Astrocyte (in vitro differentiated cells and primary cell): ENCODE data around the gene CTXND1. TPM values are rescaled to one million over a fixed set of nuclear protein-coding genes. Genes with fewer than 3 reads are reported as not detected.
A peak's percentile ranks its signal among the peaks of the same experiment; 100 is the strongest.

Source experiments
- DNase-seq: peaks from one replicate; pipeline ENCODE4 v3.0.0-alpha.2; 2010; ENCODE audit warnings: low read depth
- FAIRE-seq: peaks from 2 replicates; lab custom pipeline; 2011; peaks lifted over from hg19 to GRCh38; lab: Jason Lieb, UNC
- H2AFZ ChIP-seq: 2 replicates; pipeline ENCODE4 v1.6.0; 2012; ENCODE audit warnings: low read depth, low read length, inconsistent platforms
- H3K27ac ChIP-seq: 2 replicates; pipeline ENCODE4 v1.5.1; 2011; ENCODE audit warnings: low read depth, low read length, inconsistent platforms
- H3K27me3 ChIP-seq: 2 replicates; pipeline ENCODE4 v1.6.0; 2011; ENCODE audit warnings: low read length, inconsistent platforms; ENCODE audit not compliant: insufficient read depth
- H3K36me3 ChIP-seq: 2 replicates; pipeline ENCODE4 v1.5.1; 2011; ENCODE audit warnings: low read length, inconsistent platforms; ENCODE audit not compliant: insufficient read depth
- H3K4me1 ChIP-seq: 2 replicates; pipeline ENCODE4 v1.5.1; 2011; ENCODE audit warnings: low read length, inconsistent platforms; ENCODE audit not compliant: insufficient read depth
- H3K4me2 ChIP-seq: 2 replicates; pipeline ENCODE4 v1.6.0; 2012; ENCODE audit warnings: low read length, inconsistent platforms
- H3K4me3 ChIP-seq: 2 replicates; pipeline ENCODE4 v1.5.1; 2011; ENCODE audit warnings: low read depth, mild to moderate bottlenecking, low read length, inconsistent platforms; ENCODE audit not compliant: insufficient read depth
- H3K79me2 ChIP-seq: 2 replicates; pipeline ENCODE4 v1.6.0; 2012; ENCODE audit warnings: mild to moderate bottlenecking, low read length, inconsistent platforms; ENCODE audit not compliant: insufficient read depth
- H3K9ac ChIP-seq: 2 replicates; pipeline ENCODE4 v1.6.0; 2012; ENCODE audit warnings: mild to moderate bottlenecking, low read length, inconsistent platforms
- H3K9me3 ChIP-seq: 2 replicates; pipeline ENCODE4 v1.5.1; 2012; ENCODE audit warnings: low read depth, mild to moderate bottlenecking, low read length, inconsistent platforms; ENCODE audit not compliant: insufficient read depth
- H4K20me1 ChIP-seq: 2 replicates; pipeline ENCODE4 v1.6.0; 2012; ENCODE audit warnings: low read length, inconsistent platforms; ENCODE audit not compliant: insufficient read depth
- H3K27ac Mint-ChIP-seq: one replicate; pipeline ENCODE4 v1.8.0; 2021; ENCODE audit warnings: mild to moderate bottlenecking, mixed read lengths; ENCODE audit not compliant: unreplicated experiment
- H3K27me3 Mint-ChIP-seq: one replicate; pipeline ENCODE4 v1.8.0; 2021; ENCODE audit warnings: low read depth, mixed read lengths; ENCODE audit not compliant: unreplicated experiment
- H3K36me3 Mint-ChIP-seq: one replicate; pipeline ENCODE4 v1.8.0; 2021; ENCODE audit warnings: low read depth, mixed read lengths; ENCODE audit not compliant: unreplicated experiment
- H3K4me1 Mint-ChIP-seq: one replicate; pipeline ENCODE4 v1.8.0; 2021; ENCODE audit warnings: low read depth, mixed read lengths; ENCODE audit not compliant: unreplicated experiment
- H3K4me3 Mint-ChIP-seq: one replicate; pipeline ENCODE4 v1.8.0; 2021; ENCODE audit warnings: mild to moderate bottlenecking, moderate library complexity, mixed read lengths; ENCODE audit not compliant: unreplicated experiment
- H3K9me3 Mint-ChIP-seq: one replicate; pipeline ENCODE4 v1.8.0; 2021; ENCODE audit warnings: mild to moderate bottlenecking, mixed read lengths; ENCODE audit not compliant: unreplicated experiment
- CTCF ChIP-seq: IDR thresholded peaks from 2 replicates; pipeline ENCODE4 v1.5.1; 2011; ENCODE audit warnings: low read depth, mild to moderate bottlenecking, inconsistent platforms, low read length, moderate library complexity; ENCODE audit not compliant: insufficient read depth
- EZH2 ChIP-seq: IDR thresholded peaks from 2 replicates; pipeline ENCODE4 v1.6.1; 2012; ENCODE audit warnings: mild to moderate bottlenecking, low read length, inconsistent platforms; ENCODE audit not compliant: insufficient read depth
- total RNA-seq: library from RNA; stranded (reverse); gene quantifications from 2 replicates; pipeline ENCODE4 v1.2.1, GENCODE V29; 2021

Gene CTXND1
- total RNA-seq, 1 donor from 2014 or later: not detected

- Histone ChIP-seq H3K4me1 (peaks cover 11% of the 10 kb centered on the region), H4K20me1 (no peaks in the 10 kb centered on the region), H2AFZ (no peak overlapping the region), H3K79me2 (no peaks in the 10 kb centered on the region), H3K4me3 (no peak overlapping the region), H3K27ac (no peak overlapping the region), H3K4me2 (no peak overlapping the region), H3K36me3 (no peaks in the 10 kb centered on the region), H3K9ac (no peak overlapping the region), H3K9me3 (no peaks in the 10 kb centered on the region), H3K27me3 (no peaks in the 10 kb centered on the region)
- H3K9me3 Mint-ChIP-seq: no peaks in the 10 kb centered on the region
- H3K36me3 Mint-ChIP-seq: peaks cover 33% of the 10 kb centered on the region
- peaks cover 17% of the 10 kb centered on the region for H3K4me1 Mint-ChIP-seq
- DNase-seq (no peak), FAIRE-seq (no peak)
- H3K27ac Mint-ChIP-seq: peak overlapping the region; percentile 83
- peak overlapping the region; percentile 41 for H3K4me3 Mint-ChIP-seq
- TF ChIP-seq CTCF (no peak), EZH2 (no peak)
- no peaks in the 10 kb centered on the region for H3K27me3 Mint-ChIP-seq
These were observed 90.5 kb downstream of the CTXND1 start for GRCh38 chr15:80161468-80162016.

DNA sequence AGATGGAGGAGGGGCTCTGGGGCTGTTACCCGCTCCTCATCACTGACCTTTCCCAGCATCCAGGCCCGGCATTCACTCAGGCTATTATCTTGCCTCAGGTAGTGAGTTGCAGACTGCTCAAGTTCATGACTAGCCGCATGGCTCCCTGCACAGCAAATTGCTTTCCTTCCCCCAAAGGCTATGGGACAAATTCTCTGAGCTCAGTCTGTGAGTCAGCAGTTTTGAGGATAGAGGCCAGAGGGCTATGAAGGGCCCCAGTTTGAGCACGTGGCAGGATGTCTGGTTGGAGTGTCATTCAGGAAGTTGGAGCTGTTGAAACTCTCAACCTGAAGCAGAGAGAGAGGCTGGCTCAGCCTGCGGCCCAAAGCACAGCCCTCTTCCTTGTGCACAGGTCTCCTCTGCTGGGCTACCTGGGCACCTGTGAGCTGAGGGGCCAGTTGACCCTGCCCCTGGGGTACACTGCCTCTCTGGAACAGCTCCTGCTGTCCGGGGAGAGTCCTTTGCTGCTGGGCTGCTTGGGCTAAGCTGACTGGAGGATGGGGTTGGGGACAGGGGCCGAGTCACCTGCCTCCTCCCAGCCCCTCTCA is 91.3 kb downstream of the CTXND1 start:
- H3K4me1 ChIP-seq: peaks cover 11% of the 10 kb centered on the region
- H3K27ac ChIP-seq: peak overlapping the region; percentile 68
- FAIRE-seq (peak; percentile 56), DNase-seq (peak; percentile 87)
- TF ChIP-seq CTCF: no peak
- TF ChIP-seq EZH2: no peak
- no peaks in the 10 kb centered on the region for H3K9me3 Mint-ChIP-seq
- peaks cover 19% of the 10 kb centered on the region for H3K4me1 Mint-ChIP-seq
- H3K27me3 Mint-ChIP-seq: no peaks in the 10 kb centered on the region
- peak overlapping the region; percentile 94 for H3K27ac Mint-ChIP-seq
- H2AFZ ChIP-seq: peak overlapping the region; percentile 76
- H4K20me1 ChIP-seq: no peaks in the 10 kb centered on the region
- H3K4me3 ChIP-seq: no peak overlapping the region
- H3K4me2 ChIP-seq: peak overlapping the region; percentile 56
- H3K36me3 Mint-ChIP-seq: peaks cover 36% of the 10 kb centered on the region
- H3K27me3 ChIP-seq: no peaks in the 10 kb centered on the region
- no peaks in the 10 kb centered on the region for H3K9me3 ChIP-seq
- H3K4me3 Mint-ChIP-seq: no peak overlapping the region
- H3K79me2 ChIP-seq: no peaks in the 10 kb centered on the region
- H3K36me3 ChIP-seq: no peaks in the 10 kb centered on the region
- H3K9ac ChIP-seq: no peak overlapping the region
